AG10803 (cell line): ENCODE data around the gene TXNDC11.

Experiments
- DNase-seq: peaks from one replicate; pipeline ENCODE4 v3.0.0; 2010; ENCODE audit warnings: low read depth
- H3K4me3 ChIP-seq: 2 replicates; pipeline ENCODE4 v1.5.1; 2011; ENCODE audit warnings: mild to moderate bottlenecking, low read length, control low read depth
- CTCF ChIP-seq: conservative IDR thresholded peaks from 2 replicates; pipeline ENCODE4 v1.5.1; 2011; ENCODE audit warnings: mild to moderate bottlenecking, low read length, control low read depth, inconsistent platforms

The TXNDC11 gene

GRCh38 chr16:11636172-11636721 is 106.4 kb downstream of the TXNDC11 start:
- DNase-seq, result no peak
- no peak for TF ChIP-seq CTCF
- H3K4me3 ChIP-seq, result no peak overlapping the region

GRCh38 chr16:11635679-11636171 is 106.9 kb downstream of the TXNDC11 start:
- no peak for TF ChIP-seq CTCF
- no peak overlapping the region for H3K4me3 ChIP-seq
- DNase-seq, result no peak

GRCh38 chr16:11635113-11635652 is 107.5 kb downstream of the TXNDC11 start:
- no peak for TF ChIP-seq CTCF
- no peak overlapping the region for H3K4me3 ChIP-seq
- DNase-seq, result no peak

- H3K4me3 ChIP-seq, result no peak overlapping the region
- TF ChIP-seq CTCF, result no peak
- no peak for DNase-seq
Measured at GRCh38 chr16:11634312-11634711, 108.3 kb downstream of the TXNDC11 start.

- H3K4me3 ChIP-seq, result no peak overlapping the region
- no peak for DNase-seq
- TF ChIP-seq CTCF, result no peak
Measured at GRCh38 chr16:11633113-11633512, 109.5 kb downstream of the TXNDC11 start.

- TF ChIP-seq CTCF, result no peak; the same call in 1 of the 2 replicates
- peak; percentile 82 for DNase-seq
- H3K4me3 ChIP-seq, result no peak overlapping the region
Measured at GRCh38 chr16:11632455-11632939, 110.2 kb downstream of the TXNDC11 start.

- no peak for TF ChIP-seq CTCF
- H3K4me3 ChIP-seq, result no peak overlapping the region
- no peak for DNase-seq
Measured at GRCh38 chr16:11631214-11631613, 111.4 kb downstream of the TXNDC11 start.
